Midbrain (tissue), 1 donor: ENCODE data around the gene NOX3.

ENCODE experiments used
- DNase-seq: peaks from one replicate; lab custom pipeline; 2025; lab: John Stamatoyannopoulos, UW

NOX3 gene

DNA sequence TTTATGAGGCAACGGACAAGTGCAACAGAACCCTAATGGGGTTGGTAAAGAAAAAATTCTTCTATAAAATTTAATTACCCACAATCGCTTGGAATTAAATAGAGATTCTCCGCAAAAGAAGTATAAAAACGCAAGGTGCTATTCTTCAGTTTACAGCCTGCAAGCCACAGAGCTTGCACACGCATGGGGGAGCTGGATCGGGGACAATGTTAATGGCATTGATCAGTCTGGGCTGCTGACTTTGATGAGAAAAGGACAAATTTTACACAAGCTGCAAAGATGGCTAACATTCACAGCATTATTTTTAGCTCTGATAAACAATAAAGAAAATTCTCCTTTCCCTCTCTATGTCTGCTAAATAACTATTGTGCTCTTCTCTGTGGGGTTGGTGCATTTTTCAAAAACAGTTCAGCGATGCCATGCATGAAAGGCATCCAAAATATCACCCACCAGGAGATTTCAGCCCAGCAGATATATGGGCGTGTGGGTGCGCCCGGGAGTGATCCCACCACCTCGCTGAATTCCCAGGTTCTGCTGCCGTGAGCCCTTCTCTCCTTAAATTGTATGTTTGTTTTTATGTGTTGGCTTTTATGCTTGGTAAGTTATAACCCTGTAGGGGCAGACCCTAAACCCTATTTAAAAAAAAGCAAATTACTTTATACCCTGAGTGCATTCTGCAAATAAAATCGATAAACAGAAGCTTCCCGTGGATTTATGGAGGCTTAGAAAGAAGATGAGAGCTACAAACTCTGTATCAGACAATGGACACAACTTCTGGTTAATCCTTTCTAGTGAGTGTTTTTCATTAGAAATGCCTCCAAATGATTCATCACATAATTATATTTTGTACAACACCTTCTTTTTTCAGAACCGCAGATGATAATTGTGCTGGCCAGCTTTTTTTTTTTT lies 55.6 kb downstream of the NOX3 start:
- DNase-seq, result no peak

- DNase-seq, result no peak
Observed at GRCh38 chr6:155399062-155399744, 56.4 kb downstream of the NOX3 start.

DNA sequence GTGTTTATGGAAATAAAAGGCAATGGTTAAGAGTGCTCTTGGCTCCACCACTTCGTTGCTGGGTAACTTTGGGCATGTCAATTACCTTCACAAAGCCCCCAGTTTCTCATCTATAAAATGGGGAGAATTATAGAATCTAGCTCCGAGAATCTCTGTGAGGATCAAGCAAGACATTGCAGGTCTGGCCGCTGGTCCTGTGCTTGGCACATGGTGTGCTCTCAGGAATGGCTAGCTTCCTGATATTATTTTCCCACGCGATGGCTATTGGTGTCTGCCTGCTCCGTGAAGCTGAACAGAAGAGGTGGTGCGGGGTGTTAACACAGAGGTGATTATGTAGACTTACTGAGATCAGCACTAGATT lies 57.0 kb downstream of the NOX3 start:
- no peak for DNase-seq

- no peak for DNase-seq
Observed at GRCh38 chr6:155398221-155398620, 57.4 kb downstream of the NOX3 start.

DNA sequence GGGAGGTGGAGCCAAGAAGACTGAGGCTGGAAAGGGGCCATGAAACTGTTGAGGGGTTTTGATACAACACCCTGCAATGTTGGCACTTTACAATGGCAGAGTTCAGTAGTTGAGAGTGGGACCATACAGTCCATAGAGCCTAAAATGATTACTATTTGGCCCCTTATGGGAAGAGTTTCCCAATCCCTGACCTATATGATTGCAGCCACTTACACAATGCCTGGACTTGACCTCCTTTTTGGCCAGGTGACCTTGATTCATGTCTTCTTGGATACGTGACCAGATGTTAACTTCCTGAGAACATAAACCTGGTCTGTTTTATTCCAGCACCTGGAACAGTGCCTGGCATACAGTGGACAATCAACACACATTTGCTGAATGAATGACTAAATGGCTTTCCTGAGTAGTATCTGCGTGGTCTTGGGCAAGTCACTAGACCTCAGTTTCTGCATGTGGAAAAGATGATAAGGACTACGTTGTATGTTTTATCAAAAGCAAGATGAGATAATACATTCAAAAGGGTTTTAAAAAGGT lies 58.4 kb downstream of the NOX3 start:
- no peak for DNase-seq

- no peak for DNase-seq
Observed at GRCh38 chr6:155396605-155397004, 59.0 kb downstream of the NOX3 start.

DNA sequence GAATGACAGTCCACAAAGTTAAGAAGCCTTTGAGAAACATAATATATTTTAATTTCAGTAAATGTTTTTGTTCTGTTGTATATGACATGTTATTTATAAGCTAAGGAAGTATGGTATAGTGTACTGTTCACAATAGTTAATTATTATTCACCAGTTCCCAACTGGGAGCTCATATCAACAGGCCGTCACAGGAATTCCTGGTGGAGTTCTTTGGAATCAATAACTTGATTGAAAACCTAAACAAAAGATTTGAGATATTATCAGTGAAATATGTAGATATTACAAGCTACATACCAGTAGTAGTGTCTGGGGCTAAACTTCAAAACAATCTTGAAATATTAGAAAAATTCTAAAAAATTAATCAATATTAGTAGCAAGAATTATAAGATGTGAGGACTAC lies 60.3 kb downstream of the NOX3 start:
- no peak for DNase-seq

DNA sequence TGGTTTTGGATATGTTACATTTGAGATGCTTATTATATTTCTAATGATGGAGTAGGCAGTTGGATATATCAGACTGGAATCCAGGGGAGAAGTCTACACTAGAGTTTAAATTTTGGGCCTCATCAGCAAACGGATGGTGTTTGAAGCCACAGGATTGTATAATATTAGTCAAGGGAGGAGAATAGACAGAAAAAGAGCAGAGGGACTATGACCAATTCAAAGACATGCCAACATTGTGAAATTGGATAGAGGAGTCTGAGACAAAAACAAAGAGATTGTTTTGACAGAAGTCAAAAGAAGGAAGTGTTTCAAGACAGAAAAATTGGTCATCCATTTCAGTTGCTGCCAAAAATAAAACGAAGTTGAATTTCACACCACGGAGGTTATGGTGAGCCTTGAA lies 66.5 kb downstream of the NOX3 start:
- DNase-seq, result no peak

DNA sequence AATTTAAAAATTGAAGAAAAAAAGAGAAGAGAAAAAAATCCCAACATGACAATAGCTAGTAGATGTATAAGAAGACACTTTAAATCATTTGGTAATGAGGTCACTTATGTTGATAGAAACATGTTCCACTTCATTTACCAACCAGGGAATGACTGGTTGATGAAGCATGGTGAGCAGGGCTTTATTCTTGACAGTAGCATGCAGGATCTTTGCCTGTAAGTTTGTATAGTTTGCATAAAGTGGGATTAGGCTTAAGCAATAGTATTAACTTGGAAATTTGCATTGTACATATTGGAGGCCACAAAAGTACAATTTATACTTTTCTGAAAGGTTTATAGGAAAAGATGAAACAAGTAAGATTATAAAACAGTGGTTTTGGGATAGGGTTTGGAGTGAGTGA lies 67.0 kb downstream of the NOX3 start:
- no peak for DNase-seq

- no peak for DNase-seq
Observed at GRCh38 chr6:155387481-155387880, 68.2 kb downstream of the NOX3 start.

- DNase-seq, result no peak
Observed at GRCh38 chr6:155384321-155384952, 71.2 kb downstream of the NOX3 start.

DNA sequence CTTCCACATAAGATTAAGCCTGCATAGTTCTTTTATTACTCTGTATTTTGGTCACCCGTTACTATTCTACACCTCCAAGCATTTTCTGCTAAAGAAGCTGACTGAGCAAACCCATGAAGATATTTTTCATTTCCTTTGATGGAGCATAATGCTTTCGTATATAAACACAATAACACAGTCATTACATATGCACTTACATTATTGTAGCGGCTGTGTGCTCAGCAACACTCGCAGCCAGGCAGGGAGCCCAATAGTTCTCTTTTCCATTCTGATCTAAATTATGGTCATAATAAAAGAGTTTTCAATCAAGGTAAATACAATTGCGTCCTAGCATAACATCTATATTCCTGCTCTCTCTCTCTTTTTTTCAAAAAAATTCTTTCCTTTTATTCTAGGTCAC lies 71.7 kb downstream of the NOX3 start:
- DNase-seq, result no peak

- DNase-seq, result no peak
Observed at GRCh38 chr6:155382338-155382685, 73.3 kb downstream of the NOX3 start.

GRCh38 chr6:155381673-155382337 lies 73.8 kb downstream of the NOX3 start:
- DNase-seq, result no peak

DNA sequence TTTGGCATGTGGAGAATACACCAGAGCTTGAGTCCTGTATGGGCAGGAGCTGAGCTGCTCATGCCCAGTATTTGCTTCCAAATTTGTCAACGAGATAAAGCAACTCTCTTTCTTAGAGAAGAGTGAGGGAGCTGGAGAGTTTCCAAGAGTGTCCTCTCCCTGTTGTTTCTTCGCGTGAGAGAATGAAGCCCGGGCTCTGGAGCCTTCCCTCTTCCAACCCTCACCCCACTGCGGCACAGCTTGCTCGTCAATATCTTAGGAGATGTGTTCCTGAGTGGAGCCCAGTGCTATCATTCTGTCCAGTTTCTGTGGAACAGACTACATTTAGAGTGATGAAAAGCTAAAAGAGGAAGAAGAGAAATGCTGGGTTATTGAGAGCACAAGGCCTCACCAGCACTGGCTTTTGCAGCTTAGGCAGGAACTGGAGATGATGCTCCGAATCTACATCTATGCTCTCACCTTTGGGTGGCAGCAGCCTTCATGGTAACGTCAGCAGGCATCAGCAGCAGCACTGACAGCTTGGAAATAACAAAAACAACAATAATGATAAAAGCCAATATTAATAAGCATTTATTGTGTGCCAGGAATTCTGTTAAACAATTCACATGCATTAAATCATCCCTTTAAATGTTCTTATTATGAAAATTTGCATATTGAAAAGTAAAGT lies 74.8 kb downstream of the NOX3 start:
- DNase-seq, result no peak

DNA sequence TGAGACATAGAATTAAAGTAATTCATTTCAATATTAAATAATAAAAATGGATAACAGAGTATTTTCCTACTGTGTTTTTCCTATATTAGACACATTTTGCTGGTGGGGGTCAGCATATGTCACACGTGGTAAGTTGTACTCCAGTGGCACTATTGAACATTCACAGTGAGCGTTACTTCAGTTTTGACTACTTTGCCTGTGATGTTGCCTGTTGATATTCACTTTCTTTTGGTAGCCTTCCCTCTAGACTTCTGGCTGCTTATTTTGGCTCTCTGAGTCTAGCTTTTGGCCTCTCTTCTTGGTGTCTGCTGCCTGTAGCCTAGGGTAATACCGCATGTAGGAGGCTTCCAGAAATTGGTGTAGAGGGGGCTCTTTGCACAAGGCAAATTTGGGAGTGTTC lies 76.9 kb downstream of the NOX3 start:
- no peak for DNase-seq

DNA sequence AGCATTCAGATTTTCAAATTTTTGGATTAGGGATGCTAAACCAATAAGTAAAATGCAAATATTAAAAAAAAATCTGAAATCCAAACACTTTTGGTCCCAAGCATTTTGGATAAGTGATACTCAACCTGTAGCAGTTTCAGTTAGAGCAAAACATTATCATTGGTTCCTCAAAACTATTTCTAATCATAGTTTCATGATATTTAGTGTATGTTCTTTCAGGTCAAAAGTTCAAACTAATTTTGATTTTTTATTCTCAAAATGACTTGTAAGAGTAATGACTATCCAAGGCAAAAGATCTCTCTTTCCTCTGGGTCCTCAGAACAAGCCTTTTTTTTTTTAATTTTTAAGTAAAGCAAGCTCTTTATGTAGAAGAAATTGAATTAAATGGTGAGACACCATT lies 77.4 kb downstream of the NOX3 start:
- DNase-seq, result no peak

DNA sequence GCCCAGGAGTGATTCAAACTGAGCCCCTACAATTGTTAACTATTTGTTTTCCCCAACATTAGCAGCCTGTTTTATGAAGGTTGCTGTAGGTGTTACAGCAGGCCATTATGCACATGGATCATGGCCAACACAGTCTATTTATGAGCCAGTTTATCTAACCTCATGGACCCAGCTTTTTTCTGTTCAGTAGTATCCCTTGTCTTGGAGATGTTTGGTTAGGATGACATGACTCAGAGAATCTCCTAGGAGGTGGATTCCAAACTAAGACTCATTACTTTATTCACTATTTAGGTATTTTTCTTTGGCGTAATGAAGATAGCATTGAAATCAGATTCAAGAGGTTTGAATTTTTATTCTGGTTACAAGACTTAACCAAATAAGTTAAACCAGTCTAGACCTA lies 78.6 kb downstream of the NOX3 start:
- DNase-seq, result no peak

DNA sequence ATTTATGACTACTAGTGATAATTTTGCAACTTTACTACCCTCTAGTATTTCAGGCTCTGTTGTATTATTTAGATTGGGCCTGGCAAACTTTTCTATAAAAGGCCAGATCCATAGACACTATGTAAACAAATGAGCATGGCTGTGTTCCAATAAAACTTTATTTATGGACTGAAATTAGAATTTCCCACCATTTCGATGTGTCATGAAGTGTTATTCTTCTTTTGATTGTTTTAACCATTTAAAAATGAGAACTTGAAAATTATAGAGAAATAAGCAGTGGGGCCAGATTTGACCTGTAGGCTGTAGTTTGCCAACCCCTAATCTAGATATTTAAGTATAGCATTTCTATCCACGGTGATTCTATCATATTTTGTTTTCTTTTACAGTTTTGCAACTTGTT lies 79.8 kb downstream of the NOX3 start:
- DNase-seq, result no peak

DNA sequence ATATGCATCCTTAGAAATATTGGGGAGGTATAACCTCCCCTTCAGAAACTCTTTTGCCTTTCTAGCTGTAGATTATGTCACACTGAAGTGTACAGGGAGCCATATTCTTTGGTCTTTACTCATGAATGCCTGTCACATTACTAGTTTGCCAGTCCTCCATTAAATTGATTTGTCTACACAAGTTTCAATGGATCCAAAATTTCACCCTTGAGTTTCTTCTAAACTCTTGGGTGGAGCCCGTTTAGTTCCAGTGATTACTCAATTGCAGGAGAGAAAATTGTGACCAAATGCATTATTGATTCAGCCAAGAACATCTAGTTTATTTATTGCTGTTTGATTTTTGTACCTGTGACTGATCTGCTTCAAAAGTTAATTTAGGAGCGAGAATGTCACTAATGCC lies 81.0 kb downstream of the NOX3 start:
- DNase-seq, result no peak

- no peak for DNase-seq
Observed at GRCh38 chr6:155373276-155373675, 82.4 kb downstream of the NOX3 start.

DNA sequence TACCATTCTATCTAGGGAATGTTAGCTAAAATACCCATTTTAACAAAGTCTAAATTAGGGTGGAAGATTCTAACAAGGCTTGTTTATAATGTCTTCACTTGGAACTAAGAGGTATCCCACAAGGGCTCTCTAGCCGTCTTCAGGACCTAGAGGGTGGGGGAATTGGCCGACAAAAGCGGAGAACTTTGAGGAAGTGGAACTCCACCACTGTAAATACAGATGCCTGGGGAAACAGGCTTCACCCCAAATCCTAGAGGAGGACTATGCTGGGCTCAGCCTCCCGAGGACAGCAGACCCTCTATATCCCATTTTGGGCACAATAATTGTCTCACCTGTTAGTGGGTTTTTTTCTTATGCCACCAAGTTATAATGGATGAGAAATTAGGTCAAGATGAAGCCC lies 83.4 kb downstream of the NOX3 start:
- DNase-seq, result no peak
